ENCODE measurements around the gene MOCS1. TPM values are rescaled to one million over a fixed set of nuclear protein-coding genes. Genes with fewer than 3 reads are reported as not detected.

Gene MOCS1
- total and polyA plus RNA-seq, 2 donors from 2014 or later: 25.9 to 41.3 TPM

DNA sequence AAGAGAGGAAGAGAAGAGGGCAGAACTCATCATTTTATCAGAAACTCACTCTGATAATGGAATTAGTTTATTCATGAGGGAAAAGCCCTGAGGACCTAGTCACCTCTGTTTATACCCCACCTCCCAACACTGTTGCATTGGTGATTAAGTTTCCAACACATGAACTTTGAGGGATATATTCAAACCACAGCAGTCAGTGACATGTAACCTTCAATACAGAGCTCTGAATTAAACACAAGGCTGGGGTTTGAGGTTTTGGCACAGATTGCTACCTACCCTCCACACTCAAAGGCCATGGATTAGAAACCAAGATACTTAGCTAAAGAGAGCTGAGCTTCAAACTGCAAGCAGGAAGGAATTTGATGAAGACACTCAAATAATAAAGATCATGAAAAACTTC, 48.5 kb upstream of the MOCS1 start:
- no peaks in the 10 kb centered on the region for H3K9me3 ChIP-seq (ENCODE audit: control insufficient read depth in 2 of 3, insufficient read depth in 1 of 3, low read length in 3 of 3)
- TF ChIP-seq CTCF (IDR thresholded peaks at IDR 0.05; ENCODE audit: borderline replicate concordance, extremely low read depth, insufficient read depth): no peak
- no peak for FAIRE-seq
- DNase-seq: no peak
- H3K27ac ChIP-seq (ENCODE audit: low read depth in 2 of 2, low read length in 2 of 2): no peak overlapping the region
- intact Hi-C loops (cut with DNase I): no loop called here
- no peaks in the 10 kb centered on the region for H3K36me3 ChIP-seq (ENCODE audit: control insufficient read depth in 2 of 3, insufficient read depth in 3 of 3, low read length in 3 of 3)
- peaks cover 0 to 8% (median 3%) of the 10 kb centered on the region in 3 donors for H3K4me1 ChIP-seq (ENCODE audit: control insufficient read depth in 2 of 3, insufficient read depth in 2 of 3, low read depth in 1 of 3, low read length in 3 of 3)
- no peak overlapping the region for H3K4me3 ChIP-seq (ENCODE audit: low read length in 3 of 3)
- H3K27me3 ChIP-seq (ENCODE audit: control insufficient read depth, insufficient read depth, low read length): no peaks in the 10 kb centered on the region
- H3K9ac ChIP-seq (ENCODE audit: low read length in 3 of 3): no peak overlapping the region

GRCh38 chr6:39980839-39981580, 46.7 kb upstream of the MOCS1 start:
- DNase-seq: peak in 4 of 5 donors; percentile 33 to 84 (median 60)
- no peaks in the 10 kb centered on the region for H3K9me3 ChIP-seq (ENCODE audit: control insufficient read depth in 2 of 3, insufficient read depth in 1 of 3, low read length in 3 of 3)
- H3K4me1 ChIP-seq (ENCODE audit: control insufficient read depth in 2 of 3, insufficient read depth in 2 of 3, low read depth in 1 of 3, low read length in 3 of 3): peaks cover 0 to 8% (median 3%) of the 10 kb centered on the region in 3 donors
- no peak overlapping the region for H3K4me3 ChIP-seq (ENCODE audit: low read length in 3 of 3)
- no peaks in the 10 kb centered on the region for H3K27me3 ChIP-seq (ENCODE audit: control insufficient read depth, insufficient read depth, low read length)
- TF ChIP-seq CTCF (IDR thresholded peaks at IDR 0.05; ENCODE audit: borderline replicate concordance, extremely low read depth, insufficient read depth): peak; percentile 46
- H3K36me3 ChIP-seq (ENCODE audit: control insufficient read depth in 2 of 3, insufficient read depth in 3 of 3, low read length in 3 of 3): no peaks in the 10 kb centered on the region
- intact Hi-C loops (cut with DNase I): no loop called here
- H3K27ac ChIP-seq (ENCODE audit: low read depth in 2 of 2, low read length in 2 of 2): no peak overlapping the region
- H3K9ac ChIP-seq (ENCODE audit: low read length in 3 of 3): no peak overlapping the region
- FAIRE-seq: peak; percentile 74

- no peak overlapping the region for H3K27ac ChIP-seq (ENCODE audit: low read depth in 2 of 2, low read length in 2 of 2)
- H3K4me3 ChIP-seq (ENCODE audit: low read length in 3 of 3): no peak overlapping the region
- TF ChIP-seq CTCF (IDR thresholded peaks at IDR 0.05; ENCODE audit: borderline replicate concordance, extremely low read depth, insufficient read depth): no peak
- DNase-seq: no peak
- no peak overlapping the region for H3K9ac ChIP-seq (ENCODE audit: low read length in 3 of 3)
- intact Hi-C loops (cut with DNase I): no loop called here
- H3K27me3 ChIP-seq (ENCODE audit: control insufficient read depth, insufficient read depth, low read length): no peaks in the 10 kb centered on the region
- peaks cover 0 to 8% (median 3%) of the 10 kb centered on the region in 3 donors for H3K4me1 ChIP-seq (ENCODE audit: control insufficient read depth in 2 of 3, insufficient read depth in 2 of 3, low read depth in 1 of 3, low read length in 3 of 3)
- H3K36me3 ChIP-seq (ENCODE audit: control insufficient read depth in 2 of 3, insufficient read depth in 3 of 3, low read length in 3 of 3): no peaks in the 10 kb centered on the region
- no peaks in the 10 kb centered on the region for H3K9me3 ChIP-seq (ENCODE audit: control insufficient read depth in 2 of 3, insufficient read depth in 1 of 3, low read length in 3 of 3)
- FAIRE-seq: no peak
Observed at GRCh38 chr6:39979461-39980328, 45.4 kb upstream of the MOCS1 start.
